Upper lobe of left lung (tissue), 6 donors: ENCODE results near the gene VASH2. TPM values are rescaled to one million over a fixed set of nuclear protein-coding genes. Genes with fewer than 3 reads are reported as not detected.

Experiments
- ATAC-seq, 2 donors: fragments of 200-7000 bp; cut with Tn5 transposase; one replicate each; pipeline ENCODE4 v1.9.1; 2022; ENCODE audit warnings: mild to moderate bottlenecking in 2 of 2, moderate library complexity in 2 of 2; ENCODE audit not compliant: low FRiP score in 2 of 2
- DNase-seq, 2 donors: peaks; one replicate each; pipeline ENCODE4 v3.0.0-alpha.2; 2019 to 2020
- H3K27ac ChIP-seq, 4 donors: fragments of 200-600 bp; sonication (generic); one replicate each; pipeline ENCODE4 v1.5.1; 2016 to 2019
- H3K27me3 ChIP-seq, 4 donors: fragments of 200-600 bp; sonication (generic); one replicate each; pipeline ENCODE4 v1.5.1; 2017 to 2019
- H3K36me3 ChIP-seq, 4 donors: fragments of 200-600 bp; sonication (generic); one replicate each; pipeline ENCODE4 v1.5.1; 2016 to 2019
- H3K4me1 ChIP-seq, 4 donors: fragments of 200-600 bp; sonication (generic); one replicate each; pipeline ENCODE4 v1.5.1; 2018 to 2019
- H3K4me3 ChIP-seq, 4 donors: fragments of 200-600 bp; sonication (generic); one replicate each; pipeline ENCODE4 v1.5.1; 2017 to 2019; ENCODE audit warnings: mild to moderate bottlenecking in 2 of 4, moderate library complexity in 1 of 4
- H3K9me3 ChIP-seq, 4 donors: fragments of 200-600 bp; sonication (generic); one replicate each; pipeline ENCODE4 v1.5.1; 2018 to 2019
- CTCF ChIP-seq, 6 experiments: fragments of 450-650 bp in 4 of 6; fragments of 200-600 bp in 2 of 6; sonication (generic) in 2 of 6; IDR thresholded peaks; one replicate each; pipeline ENCODE4 v1.5.1; 2016 to 2019; ENCODE audit warnings: antibody characterized with exemption in 6 of 6
- EP300 ChIP-seq, 4 donors: sonication (generic); formaldehyde crosslinking; IDR thresholded peaks; one replicate each; pipeline ENCODE4 v1.5.1; 2017; ENCODE audit warnings: antibody characterized with exemption in 4 of 4, control low read depth in 2 of 4
- POLR2A ChIP-seq, 4 donors: fragments of 450-650 bp; IDR thresholded peaks; one replicate each; pipeline ENCODE4 v1.5.1; 2016 to 2017; ENCODE audit warnings: antibody characterized with exemption in 4 of 4, mild to moderate bottlenecking in 2 of 4
- POLR2AphosphoS5 ChIP-seq, 2 donors: sonication (generic); formaldehyde crosslinking; IDR thresholded peaks; one replicate each; pipeline ENCODE4 v1.5.1; 2017; ENCODE audit warnings: antibody characterized with exemption in 2 of 2
- WGBS, 2 donors: methylation state at CpG; one replicate each; pipeline ENCODE4 v1.1.5; 2017 to 2018; 5-methylcytosine and 5-hydroxymethylcytosine counted together
- total RNA-seq, 6 donors: library from RNA; depleted of rRNA in 4 of 6; stranded (reverse); fragments of >200 nt in 4 of 6; gene quantifications; one replicate each; pipeline versions ENCODE4 v1.1.0 to v1.2.1, GENCODE V29; 2016 to 2021
- donor health status: DM: no; HTN: no; CAD: no; lungs with moderate emphysema.
- donor health status: DM: no; HTN: yes; CAD: no; lungs with severe emphysema.

Gene VASH2
- total RNA-seq, 6 donors from 2014 or later, result 0.30 to 3.1 (median 1.4) TPM

GRCh38 chr1:212916481-212917133, 33.7 kb upstream of the VASH2 start:
- DNase-seq (peak; percentile 32 to 90), ATAC-seq (peak; percentile 77 to 83)
- Histone ChIP-seq H3K9me3 (no peaks in the 10 kb centered on the region), H3K4me1 (peaks cover 0 to 12% (median 2%) of the 10 kb centered on the region in 4 donors), H3K27me3 (no peaks in the 10 kb centered on the region), H3K36me3 (no peaks in the 10 kb centered on the region), H3K27ac (peak overlapping the region in 1 of 4 donors; percentile 35), H3K4me3 (peak overlapping the region in 2 of 4 donors; percentile 9 to 18)
- TF ChIP-seq POLR2AphosphoS5 (IDR thresholded peaks at IDR 0.05), result no peak
- TF ChIP-seq POLR2A (IDR thresholded peaks at IDR 0.05), result no peak
- no peak for TF ChIP-seq CTCF (IDR thresholded peaks at IDR 0.05)
- TF ChIP-seq EP300 (IDR thresholded peaks at IDR 0.05), result no peak
- WGBS, 2 donors, result 18 to 21% methylated on average over 10 to 23 of the region's 23 CpGs

GRCh38 chr1:212917134-212917485, 33.2 kb upstream of the VASH2 start:
- 75 to 80% methylated on average over 9 of the region's 9 CpGs for WGBS, 2 donors
- peaks cover 0 to 12% (median 2%) of the 10 kb centered on the region in 4 donors for H3K4me1 ChIP-seq
- H3K27me3 ChIP-seq, result no peaks in the 10 kb centered on the region
- DNase-seq (no peak), ATAC-seq (no peak)
- TF ChIP-seq POLR2A (IDR thresholded peaks at IDR 0.05), result no peak
- TF ChIP-seq POLR2AphosphoS5 (IDR thresholded peaks at IDR 0.05), result no peak
- no peak for TF ChIP-seq CTCF (IDR thresholded peaks at IDR 0.05)
- no peak for TF ChIP-seq EP300 (IDR thresholded peaks at IDR 0.05)
- peak overlapping the region in 1 of 4 donors; percentile 18 for H3K4me3 ChIP-seq
- no peak overlapping the region for H3K27ac ChIP-seq
- no peaks in the 10 kb centered on the region for H3K9me3 ChIP-seq
- no peaks in the 10 kb centered on the region for H3K36me3 ChIP-seq

GRCh38 chr1:212917858-212918257, 32.5 kb upstream of the VASH2 start:
- no peaks in the 10 kb centered on the region for H3K9me3 ChIP-seq
- no peak for ATAC-seq
- 71 to 84% methylated on average over 5 of the region's 5 CpGs for WGBS, 2 donors
- H3K36me3 ChIP-seq, result no peaks in the 10 kb centered on the region
- peaks cover 0 to 12% (median 2%) of the 10 kb centered on the region in 4 donors for H3K4me1 ChIP-seq
- no peak for DNase-seq
- no peak overlapping the region for H3K27ac ChIP-seq
- H3K27me3 ChIP-seq, result no peaks in the 10 kb centered on the region
- TF ChIP-seq POLR2A (IDR thresholded peaks at IDR 0.05) (no peak), POLR2AphosphoS5 (IDR thresholded peaks at IDR 0.05) (no peak), CTCF (IDR thresholded peaks at IDR 0.05) (no peak), EP300 (IDR thresholded peaks at IDR 0.05) (no peak)
- H3K4me3 ChIP-seq, result no peak overlapping the region

GRCh38 chr1:212918824-212919223, 31.5 kb upstream of the VASH2 start:
- DNase-seq, result no peak
- Histone ChIP-seq H3K36me3 (no peaks in the 10 kb centered on the region), H3K4me3 (no peak overlapping the region), H3K4me1 (peaks cover 0 to 12% (median 2%) of the 10 kb centered on the region in 4 donors), H3K27ac (no peak overlapping the region), H3K27me3 (no peaks in the 10 kb centered on the region), H3K9me3 (no peaks in the 10 kb centered on the region)
- no peak for TF ChIP-seq EP300 (IDR thresholded peaks at IDR 0.05)
- TF ChIP-seq POLR2AphosphoS5 (IDR thresholded peaks at IDR 0.05), result no peak
- no peak for TF ChIP-seq POLR2A (IDR thresholded peaks at IDR 0.05)
- no peak for TF ChIP-seq CTCF (IDR thresholded peaks at IDR 0.05)
- no peak for ATAC-seq
- 79 to 88% methylated on average over 2 of the region's 2 CpGs for WGBS, 2 donors

- Histone ChIP-seq H3K9me3 (no peaks in the 10 kb centered on the region), H3K36me3 (no peaks in the 10 kb centered on the region), H3K27ac (no peak overlapping the region), H3K27me3 (no peaks in the 10 kb centered on the region), H3K4me3 (no peak overlapping the region), H3K4me1 (peaks cover 0 to 12% (median 2%) of the 10 kb centered on the region in 4 donors)
- WGBS, 2 donors, result 83 to 89% methylated on average over 4 to 7 of the region's 7 CpGs
- no peak for ATAC-seq
- no peak for DNase-seq
- TF ChIP-seq EP300 (IDR thresholded peaks at IDR 0.05) (no peak), CTCF (IDR thresholded peaks at IDR 0.05) (no peak), POLR2A (IDR thresholded peaks at IDR 0.05) (no peak), POLR2AphosphoS5 (IDR thresholded peaks at IDR 0.05) (no peak)
Observed at GRCh38 chr1:212920246-212920645, 30.1 kb upstream of the VASH2 start.
